HepG2 (cell line): Measurements from ENCODE around the gene ABHD3. TPM values are rescaled to one million over a fixed set of nuclear protein-coding genes. Genes with fewer than 3 reads are reported as not detected.

Experiments used
- HMGXB4 ChIP-seq, 2 experiments: sonication (generic) in 1 of 2; formaldehyde crosslinking in 1 of 2; IDR thresholded peaks; 2 replicates each; pipeline versions ENCODE4 v1.4.0 to v1.6.1; 2018 to 2020; ENCODE audit warnings: missing genetic modification reagents in 2 of 2, borderline replicate concordance in 1 of 2, low read depth in 1 of 2, mild to moderate bottlenecking in 1 of 2, missing biosample characterization in 1 of 2
- NONO ChIP-seq, 2 experiments: fragments of 450-650 bp in 1 of 2; sonication (generic) in 1 of 2; formaldehyde crosslinking in 1 of 2; IDR thresholded peaks in 1 of 2; conservative IDR thresholded peaks in 1 of 2; 2 replicates each; pipeline versions ENCODE4 v1.6.1 to v1.8.0; 2017 to 2022; ENCODE audit warnings: mild to moderate bottlenecking in 1 of 2, missing genetic modification reagents in 1 of 2, moderate library complexity in 1 of 2
- SYNCRIP ChIP-seq: fragments of 200-400 bp; formaldehyde crosslinking; IDR thresholded peaks from 2 replicates; pipeline ENCODE4 v1.6.1; 2018; ENCODE audit warnings: mild to moderate bottlenecking, low read depth, low read length; ENCODE audit not compliant: insufficient read depth
- TAF1 ChIP-seq: sonication (generic); formaldehyde crosslinking; IDR thresholded peaks from 2 replicates; pipeline ENCODE4 v1.4.0; 2020; ENCODE audit warnings: missing genetic modification reagents
- ZNF160 ChIP-seq: sonication (generic); formaldehyde crosslinking; IDR thresholded peaks from 2 replicates; pipeline ENCODE4 v1.8.0; 2022; ENCODE audit warnings: mild to moderate bottlenecking, inconsistent platforms, missing genetic modification reagents
- ZNF230 ChIP-seq: sonication (generic); formaldehyde crosslinking; IDR thresholded peaks from 2 replicates; pipeline ENCODE4 v1.4.0; 2020; ENCODE audit warnings: mild to moderate bottlenecking, missing genetic modification reagents
- ZNF232 ChIP-seq: sonication (generic); formaldehyde crosslinking; IDR thresholded peaks from 2 replicates; pipeline ENCODE4 v1.4.0; 2020; ENCODE audit warnings: missing genetic modification reagents, borderline replicate concordance
- ZNF430 ChIP-seq: sonication (generic); formaldehyde crosslinking; IDR thresholded peaks from 2 replicates; pipeline ENCODE4 v1.9.0; 2021; ENCODE audit warnings: mild to moderate bottlenecking, missing genetic modification reagents
- ZNF512B ChIP-seq: sonication (generic); formaldehyde crosslinking; IDR thresholded peaks from 2 replicates; pipeline ENCODE4 v1.5.1; 2020; ENCODE audit warnings: missing genetic modification reagents, mild to moderate bottlenecking, borderline replicate concordance
- ZNF550 ChIP-seq: sonication (generic); formaldehyde crosslinking; IDR thresholded peaks from 2 replicates; pipeline ENCODE4 v1.4.0; 2020; ENCODE audit warnings: mild to moderate bottlenecking, missing genetic modification reagents, borderline replicate concordance
- ZNF615 ChIP-seq: sonication (generic); formaldehyde crosslinking; IDR thresholded peaks from 2 replicates; pipeline ENCODE4 v1.5.0; 2020; ENCODE audit warnings: mild to moderate bottlenecking, missing genetic modification reagents, borderline replicate concordance
- polyA plus RNA-seq, 8 experiments: library from polyadenylated mRNA; depleted of rRNA in 3 of 8; stranded (reverse) in 7 of 8; unstranded in 1 of 8; fragments of >200 nt; fragmentation: Illumina TruSeq in 4 of 8; extraction: Trizol in 4 of 8; gene quantifications; 2 replicates each; pipeline versions ENCODE4 v1.2.1 to v1.2.3, GENCODE V29; 2011 to 2016; ENCODE audit warnings: low read depth in 4 of 8, missing spikeins in 1 of 8, mixed read lengths in 1 of 8; ENCODE audit not compliant: insufficient read depth in 1 of 8
- total RNA-seq, 5 experiments: library from RNA; depleted of rRNA; stranded (reverse); fragments of >200 nt; fragmentation: Illumina TruSeq; extraction: Trizol; gene quantifications; 2 replicates each; pipeline ENCODE4 v1.2.3, GENCODE V29; 2016; ENCODE audit warnings: low read depth in 1 of 5
- TF ChIP-seq, protein P1 (sequence below): sonication (generic); formaldehyde crosslinking; IDR thresholded peaks from 2 replicates; pipeline ENCODE4 v1.4.0; 2020; ENCODE audit warnings: low read depth, missing genetic modification reagents
- TF ChIP-seq, protein P2 (sequence below): sonication (generic); formaldehyde crosslinking; IDR thresholded peaks from 2 replicates; pipeline ENCODE4 v1.8.0; 2022; ENCODE audit warnings: mild to moderate bottlenecking, missing genetic modification reagents; ENCODE audit not compliant: insufficient replicate concordance

ABHD3 gene
- total and polyA plus RNA-seq, 2 of the 13 experiments (the other 11 are each of a cell fraction or from before 2014, with no cell fraction given), result 32.1 to 40.2 TPM

DNA sequence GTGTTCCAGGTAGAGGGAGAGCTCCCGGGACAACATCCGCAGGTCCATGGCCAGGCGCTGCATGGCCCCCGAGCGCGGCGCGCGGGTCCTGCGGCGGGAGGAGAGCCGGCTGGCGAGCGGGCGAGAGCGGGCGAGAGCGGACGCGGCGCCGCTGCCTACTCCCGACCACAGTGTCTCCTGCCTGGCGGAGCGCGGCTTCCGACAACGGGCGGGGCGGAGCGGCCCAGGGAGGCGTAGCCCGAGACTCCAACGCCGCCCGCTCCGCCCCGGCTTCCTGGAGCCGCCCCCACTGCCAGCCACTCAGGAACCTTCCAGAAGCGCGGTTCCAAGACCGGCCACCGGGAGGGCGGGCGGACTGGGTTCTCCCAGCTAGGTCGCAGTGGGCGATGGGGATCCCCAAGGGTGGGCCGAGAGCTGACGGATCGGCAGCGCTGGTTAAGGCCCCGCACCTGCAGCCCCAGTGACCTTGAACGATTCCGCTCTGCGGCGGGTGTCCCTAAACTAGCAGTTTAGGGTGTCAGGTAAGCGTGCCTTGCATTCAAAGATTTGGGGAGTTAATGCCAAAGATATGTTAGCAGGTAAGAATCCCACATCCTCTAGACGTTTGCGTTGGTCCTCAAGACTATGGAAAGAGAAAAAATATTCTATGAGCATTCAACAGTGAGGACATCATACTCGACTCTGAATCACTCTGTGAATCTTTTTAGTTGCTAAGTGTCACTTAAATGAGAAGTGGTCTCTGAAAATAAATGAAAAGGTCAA is at the start of gene ABHD3 (continued):
- peak; percentile 34 to 65; a peak in 2 of 4 replicates for TF ChIP-seq HMGXB4 (CRISPR knock-in tag; IDR thresholded peaks at IDR 0.05; ENCODE audit: borderline replicate concordance in 1 of 2, low read depth in 1 of 2)
- 0 out of 2 replicates have a peak, but pooled peaks have one; percentile 45 for TF ChIP-seq ZNF230 (CRISPR knock-in tag)
- no peak for TF ChIP-seq ZNF550 (CRISPR knock-in tag)
- TF ChIP-seq, protein P1, sequence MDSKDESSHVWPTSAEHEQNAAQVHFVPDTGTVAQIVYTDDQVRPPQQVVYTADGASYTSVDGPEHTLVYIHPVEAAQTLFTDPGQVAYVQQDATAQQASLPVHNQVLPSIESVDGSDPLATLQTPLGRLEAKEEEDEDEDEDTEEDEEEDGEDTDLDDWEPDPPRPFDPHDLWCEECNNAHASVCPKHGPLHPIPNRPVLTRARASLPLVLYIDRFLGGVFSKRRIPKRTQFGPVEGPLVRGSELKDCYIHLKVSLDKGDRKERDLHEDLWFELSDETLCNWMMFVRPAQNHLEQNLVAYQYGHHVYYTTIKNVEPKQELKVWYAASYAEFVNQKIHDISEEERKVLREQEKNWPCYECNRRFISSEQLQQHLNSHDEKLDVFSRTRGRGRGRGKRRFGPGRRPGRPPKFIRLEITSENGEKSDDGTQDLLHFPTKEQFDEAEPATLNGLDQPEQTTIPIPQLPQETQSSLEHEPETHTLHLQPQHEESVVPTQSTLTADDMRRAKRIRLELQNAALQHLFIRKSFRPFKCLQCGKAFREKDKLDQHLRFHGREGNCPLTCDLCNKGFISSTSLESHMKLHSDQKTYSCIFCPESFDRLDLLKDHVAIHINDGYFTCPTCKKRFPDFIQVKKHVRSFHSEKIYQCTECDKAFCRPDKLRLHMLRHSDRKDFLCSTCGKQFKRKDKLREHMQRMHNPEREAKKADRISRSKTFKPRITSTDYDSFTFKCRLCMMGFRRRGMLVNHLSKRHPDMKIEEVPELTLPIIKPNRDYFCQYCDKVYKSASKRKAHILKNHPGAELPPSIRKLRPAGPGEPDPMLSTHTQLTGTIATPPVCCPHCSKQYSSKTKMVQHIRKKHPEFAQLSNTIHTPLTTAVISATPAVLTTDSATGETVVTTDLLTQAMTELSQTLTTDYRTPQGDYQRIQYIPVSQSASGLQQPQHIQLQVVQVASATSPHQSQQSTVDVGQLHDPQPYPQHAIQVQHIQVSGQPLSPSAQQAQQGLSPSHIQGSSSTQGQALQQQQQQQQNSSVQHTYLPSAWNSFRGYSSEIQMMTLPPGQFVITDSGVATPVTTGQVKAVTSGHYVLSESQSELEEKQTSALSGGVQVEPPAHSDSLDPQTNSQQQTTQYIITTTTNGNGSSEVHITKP, result 0 out of 2 replicates have a peak, but pooled peaks have one; percentile 27
- TF ChIP-seq ZNF512B (CRISPR knock-in tag), result no peak
- TF ChIP-seq, protein P2, sequence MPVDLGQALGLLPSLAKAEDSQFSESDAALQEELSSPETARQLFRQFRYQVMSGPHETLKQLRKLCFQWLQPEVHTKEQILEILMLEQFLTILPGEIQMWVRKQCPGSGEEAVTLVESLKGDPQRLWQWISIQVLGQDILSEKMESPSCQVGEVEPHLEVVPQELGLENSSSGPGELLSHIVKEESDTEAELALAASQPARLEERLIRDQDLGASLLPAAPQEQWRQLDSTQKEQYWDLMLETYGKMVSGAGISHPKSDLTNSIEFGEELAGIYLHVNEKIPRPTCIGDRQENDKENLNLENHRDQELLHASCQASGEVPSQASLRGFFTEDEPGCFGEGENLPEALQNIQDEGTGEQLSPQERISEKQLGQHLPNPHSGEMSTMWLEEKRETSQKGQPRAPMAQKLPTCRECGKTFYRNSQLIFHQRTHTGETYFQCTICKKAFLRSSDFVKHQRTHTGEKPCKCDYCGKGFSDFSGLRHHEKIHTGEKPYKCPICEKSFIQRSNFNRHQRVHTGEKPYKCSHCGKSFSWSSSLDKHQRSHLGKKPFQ (CRISPR knock-in tag), result no peak
- 0 out of 2 replicates have a peak, but pooled peaks have one; percentile 63 for TF ChIP-seq ZNF430 (CRISPR knock-in tag)
- TF ChIP-seq ZNF232 (CRISPR knock-in tag), result peak; percentile 73; the same call in 1 of the 2 replicates
- TF ChIP-seq ZNF160 (CRISPR knock-in tag), result no peak
- no peak for TF ChIP-seq SYNCRIP
- TF ChIP-seq ZNF615, result no peak
- TF ChIP-seq TAF1 (CRISPR knock-in tag), result peak; percentile 82
- TF ChIP-seq NONO (IDR thresholded peaks at IDR 0.05), result no peak
- TF ChIP-seq NONO (CRISPR knock-in tag; conservative IDR thresholded peaks at IDR 0.05), result no peak
